Neural cell (in vitro differentiated cells): ENCODE data around the gene POLRMT.

Source experiments
- CTCF ChIP-seq: fragments of 450-650 bp; IDR thresholded peaks from 2 replicates; pipeline ENCODE4 v1.5.1; 2014; ENCODE audit warnings: antibody characterized with exemption, mild to moderate bottlenecking, moderate library complexity; ENCODE audit not compliant: poor library complexity, severe bottlenecking
- EP300 ChIP-seq: fragments of 450-650 bp; conservative IDR thresholded peaks from 2 replicates; pipeline ENCODE4 v1.6.1; 2014; ENCODE audit warnings: antibody characterized with exemption, mild to moderate bottlenecking, moderate library complexity; ENCODE audit not compliant: poor library complexity, severe bottlenecking
- EZH2 ChIP-seq: fragments of 200-600, 300-800 bp; shearing (Covaris generic), sonication (generic); IDR thresholded peaks from 2 replicates; pipeline ENCODE4 v1.6.1; 2014; ENCODE audit warnings: antibody characterized with exemption, low read length, borderline replicate concordance, mild to moderate bottlenecking; ENCODE audit not compliant: insufficient read depth, poor library complexity, severe bottlenecking
- POLR2AphosphoS5 ChIP-seq: IDR thresholded peaks from 2 replicates; pipeline ENCODE4 v1.6.1; 2012
- RAD21 ChIP-seq: fragments of 450-650 bp; conservative IDR thresholded peaks from 2 replicates; pipeline ENCODE4 v1.6.1; 2014; ENCODE audit warnings: antibody characterized with exemption, mild to moderate bottlenecking, moderate library complexity
- REST ChIP-seq: IDR thresholded peaks from 2 replicates; pipeline ENCODE4 v1.6.1; 2012; ENCODE audit warnings: borderline replicate concordance
- TAF1 ChIP-seq: IDR thresholded peaks from 2 replicates; pipeline ENCODE4 v1.6.1; 2012; ENCODE audit warnings: low read depth

GRCh38 chr19:620166-620862 is 13.0 kb downstream of the POLRMT start:
- TF ChIP-seq CTCF (no peak), POLR2AphosphoS5 (no peak), TAF1 (no peak), RAD21 (no peak), EP300 (no peak), EZH2 (no peak), REST (no peak)
